ENCODE measurements around the gene PSMC4.
A peak's percentile ranks its signal among the peaks of the same experiment; 100 is the strongest.

The PSMC4 gene

DNA sequence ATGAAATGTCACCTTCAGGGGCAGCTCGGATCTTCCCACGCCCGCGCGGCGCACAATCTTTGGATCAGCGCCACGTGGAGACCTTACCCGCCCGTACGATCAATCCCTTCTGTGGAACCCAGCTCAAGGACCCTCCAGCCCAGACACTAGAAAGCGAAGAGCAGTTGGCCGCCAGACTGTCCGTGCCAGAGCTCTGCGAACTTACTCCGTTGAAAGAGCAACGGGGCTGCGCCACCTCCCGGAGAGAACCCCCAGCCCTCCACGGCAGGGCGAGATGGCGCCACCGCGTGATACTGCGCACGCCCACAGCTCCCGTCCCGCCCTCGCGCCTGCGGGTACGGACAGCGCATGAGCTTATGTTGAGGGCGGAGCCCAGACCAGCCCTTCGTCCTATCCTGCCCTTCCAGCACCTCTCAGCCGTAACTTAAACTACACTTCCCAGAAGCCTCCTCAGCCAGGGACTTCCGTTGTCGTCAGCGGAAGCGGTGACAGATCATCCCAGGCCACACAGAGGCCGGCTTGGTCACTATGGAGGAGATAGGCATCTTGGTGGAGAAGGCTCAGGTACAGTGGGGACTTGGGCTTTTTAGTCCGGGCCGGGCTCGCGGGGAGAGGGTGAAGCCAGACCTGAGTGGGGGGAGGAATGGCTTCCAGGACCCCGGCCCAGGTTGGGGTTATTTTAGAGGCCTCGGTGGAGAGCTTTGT lies at the start of gene PSMC4:
TSS of gene PSMC4 (plus strand) at position 491 of the 705 bp plus-strand sequence. CDS start at position 529, 38 bp downstream.
- peak; percentile 99 for DNase-seq

- DNase-seq, result no peak
These were observed 47.1 kb upstream of the PSMC4 start for GRCh38 chr19:39923862-39924261.

DNA sequence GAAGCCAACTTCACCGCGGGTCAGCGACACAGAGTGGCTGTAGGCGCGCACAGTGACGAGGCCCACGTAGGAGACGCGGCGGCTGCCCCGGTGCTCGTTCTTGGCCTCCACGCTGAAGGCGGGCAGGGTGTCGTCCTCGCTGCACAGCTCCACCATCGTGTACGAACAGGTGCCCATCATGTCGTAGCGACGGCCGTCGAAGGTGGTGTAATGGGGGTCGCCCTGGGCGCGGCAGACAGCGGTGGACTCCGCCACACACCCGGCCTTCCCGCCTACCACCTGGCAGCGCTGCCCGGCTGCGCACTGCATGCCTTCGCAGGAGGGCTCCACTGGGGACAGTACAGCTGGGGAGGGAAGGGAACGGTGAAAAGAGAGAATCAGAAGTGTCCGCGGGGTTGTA lies 46.6 kb upstream of the PSMC4 start:
- no peak for DNase-seq

DNA sequence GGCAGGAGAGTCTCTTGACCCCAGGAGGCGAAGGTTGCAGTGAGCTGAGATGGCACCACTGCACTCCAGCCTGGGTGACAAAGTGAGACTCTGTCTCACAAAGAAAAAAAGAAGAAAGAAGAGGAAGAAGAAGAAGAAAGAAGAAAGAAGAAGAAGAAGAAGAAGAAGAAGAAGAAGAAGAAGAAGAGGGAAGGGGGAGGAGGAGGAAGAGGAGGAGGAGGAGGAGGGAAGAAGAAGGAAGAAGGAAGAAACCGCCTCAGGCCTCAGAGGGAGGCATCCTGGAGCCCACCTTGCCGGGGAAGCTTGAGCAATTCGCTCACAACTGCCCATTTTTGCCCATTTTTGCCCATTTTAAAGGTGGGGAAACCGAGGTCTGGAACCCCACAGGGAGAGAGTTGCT lies 46.0 kb upstream of the PSMC4 start:
- no peak for DNase-seq

GRCh38 chr19:39926170-39926760 lies 44.7 kb upstream of the PSMC4 start:
- DNase-seq, result no peak

DNA sequence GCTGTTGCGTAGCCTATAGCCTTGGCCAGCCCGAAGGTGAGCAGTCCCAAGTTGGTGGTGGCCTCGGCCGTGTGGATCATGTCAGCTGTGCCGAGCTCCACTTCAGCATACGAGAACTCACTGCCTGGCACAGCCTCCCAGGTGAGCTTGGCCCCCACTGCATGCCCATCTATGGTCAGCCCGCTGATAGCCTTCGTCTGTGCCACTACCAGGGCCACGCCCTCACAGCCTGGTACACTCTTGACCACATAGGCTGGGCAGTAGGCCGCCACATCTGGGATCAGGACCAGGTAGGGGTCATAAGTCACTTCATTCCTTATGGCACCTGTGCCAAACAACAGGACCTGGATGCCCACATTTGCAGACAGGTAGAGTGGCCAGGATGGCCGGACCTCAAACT lies 43.9 kb upstream of the PSMC4 start:
- no peak for DNase-seq

DNA sequence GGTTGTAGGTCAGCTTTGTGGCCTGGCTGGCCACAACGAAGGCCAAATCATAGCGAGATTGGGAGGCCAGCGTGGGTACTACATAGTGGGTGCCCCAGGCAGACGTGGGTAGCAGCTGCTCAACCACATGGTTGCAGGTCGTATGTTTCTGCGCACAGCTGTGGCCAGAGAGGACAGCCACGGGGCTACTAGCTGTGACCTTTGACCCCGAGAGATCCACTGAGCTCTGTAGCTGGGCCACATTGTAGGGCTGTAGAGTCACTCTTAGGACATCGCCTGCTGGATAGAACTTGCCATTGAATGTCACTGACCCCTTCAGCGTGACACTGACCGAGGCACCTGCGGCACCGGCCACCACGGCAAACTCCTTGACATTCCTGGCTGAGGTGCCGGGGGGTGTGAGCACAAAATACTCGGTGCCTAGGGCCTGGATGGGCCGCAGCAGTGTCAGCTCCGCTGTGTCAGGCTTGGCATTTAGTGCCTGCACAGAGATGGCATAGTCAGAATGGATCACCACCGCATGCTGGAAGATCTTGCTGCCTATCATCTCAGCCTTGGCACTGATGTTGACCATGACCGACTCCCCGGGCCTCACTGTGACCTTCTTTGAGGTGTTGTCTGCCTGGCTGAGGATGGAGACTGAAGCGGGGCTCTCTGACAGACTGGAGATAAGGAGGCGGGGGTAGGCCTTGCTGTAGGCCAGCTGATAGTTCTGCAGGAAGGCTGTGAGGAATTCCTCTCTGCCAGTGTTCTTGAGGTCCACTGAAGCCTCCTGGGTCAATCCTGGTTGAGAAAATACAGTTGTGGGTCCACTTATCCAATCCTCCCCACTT lies 43.2 kb upstream of the PSMC4 start:
- DNase-seq, result no peak

DNA sequence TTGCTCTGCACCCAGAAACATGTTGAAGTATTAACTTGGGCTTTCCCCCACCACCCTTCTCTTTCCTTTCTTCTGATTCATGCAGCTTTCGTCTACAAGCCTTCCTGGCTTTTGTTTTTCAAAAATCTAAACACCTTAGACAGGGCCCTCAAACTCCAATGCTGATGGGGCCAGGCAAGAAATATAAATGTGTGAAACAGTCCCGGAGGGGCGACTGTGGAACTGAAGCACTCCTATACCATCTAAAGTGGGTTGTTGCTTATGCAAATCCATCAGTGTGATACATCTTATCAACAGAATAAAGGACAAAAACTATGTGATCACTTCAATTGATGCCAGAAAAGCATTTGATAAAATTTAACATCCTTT lies 42.6 kb upstream of the PSMC4 start:
- no peak for DNase-seq

DNA sequence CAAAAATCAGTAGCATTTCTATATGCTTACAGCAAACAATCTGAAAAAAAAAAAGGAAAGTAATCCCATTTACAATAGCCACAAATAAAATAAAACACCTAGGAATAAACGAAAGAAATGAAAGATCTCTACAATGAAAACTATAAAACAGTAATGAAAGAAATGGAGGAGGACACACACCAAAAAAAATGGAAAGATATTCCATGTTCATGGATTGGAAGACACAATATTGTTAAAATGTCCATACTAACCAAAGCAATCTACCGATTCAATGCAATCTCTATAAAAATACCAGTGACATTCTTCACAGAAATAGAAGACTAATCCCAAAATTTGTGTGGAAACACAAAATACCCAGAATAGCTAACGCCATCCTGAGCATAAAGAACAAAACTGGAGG lies 41.2 kb upstream of the PSMC4 start:
- no peak for DNase-seq

DNA sequence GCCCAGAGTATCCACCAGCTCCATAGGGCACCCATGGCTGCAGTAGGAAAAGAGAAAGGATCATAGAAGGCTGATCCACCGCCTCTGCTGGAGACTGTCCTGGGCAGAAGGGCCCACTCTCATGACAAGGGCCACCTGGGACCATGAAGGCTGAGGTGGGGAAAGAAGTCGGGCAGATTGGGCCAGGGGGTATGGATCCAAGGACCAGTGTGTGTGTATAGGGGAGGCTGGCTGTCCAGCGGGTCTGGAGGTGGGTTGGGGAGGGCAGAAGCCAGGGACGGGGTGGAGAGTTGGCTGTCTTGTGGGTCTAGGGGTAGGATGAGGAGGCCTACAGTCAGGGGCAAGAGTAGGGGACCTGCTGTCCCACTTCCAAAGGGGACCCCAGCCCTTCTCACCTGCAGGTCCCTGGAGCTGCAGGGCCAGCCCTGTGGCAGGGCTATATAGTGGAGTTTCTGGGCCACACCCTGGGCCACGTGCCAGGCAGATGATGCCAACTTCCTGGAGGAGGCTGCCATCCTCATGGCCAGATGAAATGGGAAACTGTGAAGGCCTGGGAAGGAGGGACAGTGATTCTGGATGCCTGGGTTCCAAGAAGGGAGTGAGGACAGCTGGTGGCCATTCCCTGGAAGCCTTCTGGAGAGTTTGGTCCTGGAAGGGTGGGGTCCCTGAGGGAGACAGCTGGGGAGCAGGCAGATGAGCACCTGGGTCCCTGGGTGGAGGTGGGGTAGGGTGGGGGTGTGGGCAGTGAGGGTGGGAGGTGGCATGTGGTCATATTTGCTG lies 36.2 kb upstream of the PSMC4 start, which contains the start of gene FCGBP:
TSS of gene FCGBP (minus strand) at position 51 of the 780 bp plus-strand sequence.
- DNase-seq, result peak; percentile 11

- no peak for DNase-seq
These were observed 35.7 kb upstream of the PSMC4 start for GRCh38 chr19:39935364-39935661.

DNA sequence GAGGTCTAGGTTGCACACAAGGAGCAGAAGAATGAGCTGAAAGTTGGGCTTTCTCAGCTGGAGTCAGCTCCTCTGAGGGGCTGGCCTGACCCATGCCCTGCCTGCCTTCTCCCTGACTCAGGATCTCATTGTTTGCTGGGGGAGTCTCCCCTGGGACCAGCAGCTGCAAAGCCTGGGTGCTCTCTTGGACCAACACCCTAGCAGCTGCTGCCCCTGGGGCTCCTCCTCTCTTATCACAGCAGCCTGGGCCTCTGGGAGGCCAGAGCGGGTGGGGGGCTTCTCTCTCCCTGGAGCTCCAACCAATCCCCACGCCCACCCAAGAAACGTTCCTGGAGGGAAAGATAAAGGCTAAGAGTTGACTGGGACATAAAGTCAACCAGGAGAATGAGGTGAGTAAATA lies 34.9 kb upstream of the PSMC4 start:
- no peak for DNase-seq

DNA sequence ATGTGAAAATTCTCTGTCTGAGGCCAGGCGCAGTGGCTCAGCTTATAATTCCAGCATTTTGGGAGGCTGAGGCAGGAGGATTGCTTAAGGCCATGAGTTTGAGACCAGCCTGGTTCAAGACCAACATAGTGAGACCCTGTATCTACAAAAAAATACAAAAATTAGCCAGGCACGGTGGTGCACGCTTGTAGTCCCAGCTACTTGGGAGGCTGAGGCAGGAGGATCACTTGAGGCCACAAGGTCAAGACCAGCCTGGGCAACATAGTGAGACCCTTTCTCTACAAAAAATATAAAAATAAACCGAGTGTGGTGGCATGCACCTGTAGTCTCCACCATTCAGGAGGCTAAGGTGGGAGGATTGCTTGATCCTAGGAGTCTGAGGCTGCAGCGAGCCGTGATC lies 34.3 kb upstream of the PSMC4 start:
- DNase-seq, result no peak

- peak; percentile 18 for DNase-seq
These were observed 33.8 kb upstream of the PSMC4 start for GRCh38 chr19:39937094-39937720.

- peak; percentile 41 for DNase-seq
These were observed 33.2 kb upstream of the PSMC4 start for GRCh38 chr19:39937787-39938186.

- no peak for DNase-seq
These were observed 31.4 kb upstream of the PSMC4 start for GRCh38 chr19:39939556-39939955.

DNA sequence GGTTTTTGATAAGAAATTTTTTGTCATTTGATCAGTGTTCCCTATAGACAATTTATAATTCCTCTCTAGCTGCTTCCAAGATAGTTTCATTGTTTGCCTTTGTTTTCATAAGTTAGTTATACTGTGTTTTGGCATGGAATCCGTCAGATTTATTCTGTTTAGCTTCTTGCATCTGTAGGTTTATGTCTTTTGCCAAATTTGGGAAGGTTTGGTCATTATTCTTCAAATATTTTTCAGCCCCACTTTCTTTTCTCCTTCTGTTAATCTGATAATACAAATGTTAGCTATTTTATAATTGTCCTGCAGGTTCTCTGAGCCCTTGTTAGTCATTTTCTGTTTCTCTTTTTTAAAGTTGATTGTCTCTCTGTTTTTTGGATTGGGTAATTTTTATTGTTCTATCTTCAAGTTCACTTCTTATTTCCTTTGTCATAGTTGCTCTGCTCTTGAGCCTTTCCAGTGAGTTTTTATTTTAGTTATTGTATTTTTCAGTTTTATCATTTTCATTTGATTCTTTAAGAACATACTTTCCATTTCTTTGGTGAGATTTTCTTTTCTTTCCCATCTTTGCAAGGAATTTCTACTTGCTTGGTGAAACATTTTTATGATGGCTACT lies 30.6 kb upstream of the PSMC4 start:
- DNase-seq, result peak; percentile 5

- no peak for DNase-seq
These were observed 29.8 kb upstream of the PSMC4 start for GRCh38 chr19:39941151-39941550.

- DNase-seq, result peak; percentile 93
These were observed 29.2 kb upstream of the PSMC4 start for GRCh38 chr19:39941615-39942365.

DNA sequence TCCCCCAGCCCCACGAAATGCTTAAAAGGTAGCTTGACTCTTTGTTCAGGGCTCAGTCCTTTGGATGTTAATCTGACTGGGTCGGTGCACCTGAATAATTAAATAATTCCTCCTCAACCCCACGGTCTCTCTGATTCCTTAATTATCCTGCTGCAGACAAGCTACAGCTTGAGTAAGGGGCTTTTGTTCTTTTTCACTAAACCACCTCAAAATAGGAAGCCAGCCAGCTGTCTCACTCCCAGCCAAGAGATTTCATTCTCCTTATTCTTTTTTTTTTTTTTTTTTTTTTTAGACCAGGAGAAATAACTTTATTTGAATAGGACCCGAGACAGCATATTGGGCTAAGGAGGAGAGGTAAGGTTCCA lies 28.6 kb upstream of the PSMC4 start:
- no peak for DNase-seq

DNA sequence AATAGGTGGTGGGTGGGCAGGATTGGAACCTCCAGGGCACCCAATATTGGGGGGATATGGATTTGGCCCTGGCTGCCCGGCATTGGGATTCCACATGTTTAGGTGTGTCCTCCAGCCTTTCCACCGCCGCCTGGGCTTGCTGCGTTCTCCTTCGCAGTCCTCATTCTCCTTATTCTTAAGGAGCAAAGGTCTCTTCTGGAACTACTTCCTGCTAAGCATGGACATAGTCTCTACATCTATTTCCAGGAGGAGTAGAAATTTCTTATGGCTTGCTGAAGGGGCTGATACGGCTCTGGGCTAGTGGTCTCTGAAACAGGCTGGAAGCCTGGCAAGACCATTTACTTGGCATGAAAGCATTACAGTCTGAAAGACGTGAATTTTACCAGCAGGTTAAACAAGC lies 27.4 kb upstream of the PSMC4 start:
- DNase-seq, result no peak

- peak; percentile 48 for DNase-seq
These were observed 24.4 kb upstream of the PSMC4 start for GRCh38 chr19:39946532-39946931.
